Thyroid gland (tissue), 4 donors: Measurements from ENCODE around the gene PMIS2. TPM values are rescaled to one million over a fixed set of nuclear protein-coding genes. Genes with fewer than 3 reads are reported as not detected.

Experiments used
- DNase-seq, 2 donors: peaks; one replicate each; pipeline ENCODE4 v3.0.0-alpha.2; 2019
- H3K27ac ChIP-seq, 3 donors: fragments of 200-600 bp; sonication (generic); 1 replicate in 2 of 3; 2 replicates in 1 of 3; pipeline ENCODE4 v1.5.1; 2016 to 2019; ENCODE audit warnings: mild to moderate bottlenecking in 1 of 3, moderate library complexity in 1 of 3
- H3K27me3 ChIP-seq: fragments of 200-600 bp; sonication (generic); one replicate; pipeline ENCODE4 v1.5.1; 2019
- H3K36me3 ChIP-seq, 2 donors: fragments of 200-600 bp; sonication (generic); one replicate each; pipeline ENCODE4 v1.5.1; 2016 to 2019
- H3K4me1 ChIP-seq, 2 donors: fragments of 200-600 bp; sonication (generic); one replicate each; pipeline ENCODE4 v1.5.1; 2017 to 2019
- H3K4me3 ChIP-seq, 3 donors: fragments of 200-600 bp; sonication (generic); replicated peaks in 1 of 3; 1 replicate in 2 of 3; 2 replicates in 1 of 3; pipeline ENCODE4 v1.5.1; 2016; ENCODE audit warnings: mild to moderate bottlenecking in 1 of 3
- H3K9me3 ChIP-seq: fragments of 200-600 bp; sonication (generic); one replicate; pipeline ENCODE4 v1.5.1; 2017
- POLR2A ChIP-seq, 2 donors: fragments of 450-650 bp; IDR thresholded peaks; one replicate each; pipeline ENCODE4 v1.6.1; 2017; ENCODE audit warnings: antibody characterized with exemption in 2 of 2, mild to moderate bottlenecking in 2 of 2, moderate library complexity in 1 of 2
- WGBS, 2 donors: methylation state at CpG; one replicate each; pipeline ENCODE4 v1.1.5; 2017; 5-methylcytosine and 5-hydroxymethylcytosine counted together
- intact Hi-C: fragments of 100-400 bp; cut with DNase I; formaldehyde crosslinking; loops from one replicate; pipeline ENCODE4 v1.15.1; 2023
- total RNA-seq, 4 donors: library from RNA; depleted of rRNA; stranded (reverse); fragments of >200 nt; gene quantifications; one replicate each; pipeline ENCODE4 v1.2.3, GENCODE V29; 2016
- TF ChIP-seq, protein P1 (sequence below), 6 experiments: fragments of 200-600 bp in 3 of 6; fragments of 450-650 bp in 3 of 6; sonication (generic) in 3 of 6; IDR thresholded peaks; one replicate each; pipeline ENCODE4 v1.5.1; 2016 to 2019; ENCODE audit warnings: antibody characterized with exemption in 6 of 6, mild to moderate bottlenecking in 2 of 6, inconsistent platforms in 1 of 6, moderate library complexity in 1 of 6

PMIS2 gene
- not detected for total RNA-seq

DNA sequence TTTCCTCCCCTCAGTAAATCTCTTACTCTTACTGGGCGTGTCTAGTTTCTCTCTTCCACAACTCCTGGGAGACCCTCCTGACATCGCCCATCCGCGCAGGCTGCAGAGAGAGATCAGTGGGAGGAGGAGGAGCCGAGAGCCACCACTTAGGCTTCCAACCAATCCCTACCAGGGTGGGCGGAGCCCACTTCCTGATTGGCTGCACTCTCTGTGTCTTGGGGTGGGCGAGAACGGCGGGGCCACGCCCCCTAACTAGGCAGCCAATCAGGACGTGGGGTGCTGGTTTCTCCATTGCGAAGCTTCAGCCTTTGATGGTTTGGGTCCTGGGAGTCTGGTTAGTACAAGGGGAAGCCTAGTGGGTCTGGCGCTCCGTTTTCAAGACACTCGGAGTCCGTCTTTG lies at the start of gene PMIS2:
Gene PMIS2 (plus strand): TSS at position 326 of the 400 bp plus-strand sequence. CDS start 87 bp downstream, outside the sequence.
- 53 to 55% methylated on average over 8 to 16 of the region's 16 CpGs for WGBS, 2 donors
- Histone ChIP-seq H3K9me3 (no peaks in the 10 kb centered on the region), H3K27me3 (no peaks in the 10 kb centered on the region), H3K36me3 (no peaks in the 10 kb centered on the region), H3K4me1 (peaks cover 3 to 20% of the 10 kb centered on the region in 2 donors), H3K27ac (peak within 1 kb of the TSS in 1 of 3 donors; percentile 67), H3K4me3 (no peak within 1 kb of the TSS)
- DNase-seq, result peak in 1 of 2 donors; percentile 12
- intact Hi-C loops, result loop anchor here (5.0 kb wide), 1 partner anchor 74 kb away; the partner anchor contains the start of gene DMKN
- TF ChIP-seq POLR2A (IDR thresholded peaks at IDR 0.05), result no peak
- TF ChIP-seq, protein P1, sequence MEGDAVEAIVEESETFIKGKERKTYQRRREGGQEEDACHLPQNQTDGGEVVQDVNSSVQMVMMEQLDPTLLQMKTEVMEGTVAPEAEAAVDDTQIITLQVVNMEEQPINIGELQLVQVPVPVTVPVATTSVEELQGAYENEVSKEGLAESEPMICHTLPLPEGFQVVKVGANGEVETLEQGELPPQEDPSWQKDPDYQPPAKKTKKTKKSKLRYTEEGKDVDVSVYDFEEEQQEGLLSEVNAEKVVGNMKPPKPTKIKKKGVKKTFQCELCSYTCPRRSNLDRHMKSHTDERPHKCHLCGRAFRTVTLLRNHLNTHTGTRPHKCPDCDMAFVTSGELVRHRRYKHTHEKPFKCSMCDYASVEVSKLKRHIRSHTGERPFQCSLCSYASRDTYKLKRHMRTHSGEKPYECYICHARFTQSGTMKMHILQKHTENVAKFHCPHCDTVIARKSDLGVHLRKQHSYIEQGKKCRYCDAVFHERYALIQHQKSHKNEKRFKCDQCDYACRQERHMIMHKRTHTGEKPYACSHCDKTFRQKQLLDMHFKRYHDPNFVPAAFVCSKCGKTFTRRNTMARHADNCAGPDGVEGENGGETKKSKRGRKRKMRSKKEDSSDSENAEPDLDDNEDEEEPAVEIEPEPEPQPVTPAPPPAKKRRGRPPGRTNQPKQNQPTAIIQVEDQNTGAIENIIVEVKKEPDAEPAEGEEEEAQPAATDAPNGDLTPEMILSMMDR (IDR thresholded peaks at IDR 0.05), result no peak

DNA sequence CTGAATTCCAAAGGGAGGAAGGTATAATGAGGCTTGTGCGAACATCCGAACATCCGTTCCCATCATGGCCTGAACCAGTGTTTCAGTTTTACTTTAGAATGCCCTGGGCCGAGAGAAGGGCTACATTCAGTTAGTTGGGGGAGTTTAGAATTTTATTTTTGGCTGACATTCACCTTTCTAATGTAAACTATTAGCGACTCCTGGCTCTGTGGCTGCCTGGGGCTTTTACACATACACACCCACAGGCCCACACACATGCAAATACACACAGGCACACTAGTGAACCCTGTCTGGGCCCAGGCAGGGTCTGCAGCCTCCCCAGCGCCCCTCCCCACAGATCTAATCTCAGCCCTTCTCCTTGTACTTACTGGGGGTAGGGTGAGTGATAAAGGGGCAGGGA lies 46.7 kb upstream of the PMIS2 start:
- WGBS, 2 donors, result 81 to 82% methylated on average over 6 of the region's 6 CpGs
- no peak for TF ChIP-seq POLR2A (IDR thresholded peaks at IDR 0.05)
- TF ChIP-seq, protein P1 (IDR thresholded peaks at IDR 0.05), result no peak
- H3K27ac ChIP-seq, result no peak overlapping the region
- DNase-seq, result no peak
- no peaks in the 10 kb centered on the region for H3K36me3 ChIP-seq
- intact Hi-C loops, result no loop called here
- H3K4me1 ChIP-seq, result peaks cover 3 to 5% of the 10 kb centered on the region in 2 donors
- H3K9me3 ChIP-seq, result no peaks in the 10 kb centered on the region
- no peak overlapping the region for H3K4me3 ChIP-seq
- H3K27me3 ChIP-seq, result no peaks in the 10 kb centered on the region

DNA sequence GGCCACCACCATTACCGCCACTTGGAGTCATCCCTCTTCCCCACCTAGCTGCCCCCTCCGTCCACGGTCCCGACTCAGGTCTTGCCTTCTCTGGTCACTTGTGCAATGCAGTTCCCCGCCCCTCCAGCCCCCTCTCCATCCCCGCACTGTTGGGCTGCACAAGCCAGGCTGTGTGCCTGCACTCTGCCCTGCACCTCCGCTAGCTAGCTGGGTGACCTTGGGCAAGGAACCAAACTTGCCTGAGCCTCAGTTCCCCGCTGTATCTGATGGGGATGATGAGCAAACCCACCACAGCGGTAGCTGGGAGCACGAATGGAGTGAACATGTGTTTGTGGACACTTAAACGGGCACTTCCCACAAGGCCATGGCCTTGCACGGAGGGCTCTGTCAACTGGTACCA lies 46.1 kb upstream of the PMIS2 start:
- intact Hi-C loops, result no loop called here

DNA sequence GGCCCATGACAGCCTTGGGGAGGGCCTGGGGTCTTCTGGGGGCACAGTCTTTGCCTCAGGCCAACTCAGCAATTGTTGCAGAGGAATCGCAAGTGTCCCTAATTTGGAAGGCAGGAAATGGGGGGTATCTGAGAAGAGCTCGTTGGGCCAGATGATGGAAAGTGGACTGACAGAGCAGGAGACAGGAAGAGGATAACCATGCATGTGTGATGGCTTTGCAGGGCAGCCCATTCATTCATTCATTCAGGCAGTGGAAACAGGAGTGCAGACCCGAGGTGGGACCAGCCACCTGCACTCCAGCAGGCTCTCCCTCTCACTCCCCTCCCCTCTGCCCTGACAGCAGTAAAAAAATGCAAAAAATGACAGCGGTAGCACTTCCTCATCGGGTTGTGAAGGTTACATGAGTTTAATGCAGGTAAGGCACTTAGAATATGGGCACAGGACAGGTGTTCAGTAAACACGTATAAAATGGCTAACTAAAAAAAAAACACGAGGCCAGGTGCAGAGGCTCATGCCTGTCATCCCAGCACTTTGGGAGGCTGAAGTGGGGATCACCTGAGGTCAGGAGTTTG lies 45.5 kb upstream of the PMIS2 start:
- Histone ChIP-seq H3K36me3 (no peaks in the 10 kb centered on the region), H3K4me1 (peaks cover 9 to 11% of the 10 kb centered on the region in 2 donors), H3K27ac (no peak overlapping the region), H3K4me3 (no peak overlapping the region), H3K9me3 (no peaks in the 10 kb centered on the region), H3K27me3 (no peaks in the 10 kb centered on the region)
- no peak for DNase-seq
- no peak for TF ChIP-seq POLR2A (IDR thresholded peaks at IDR 0.05)
- TF ChIP-seq, protein P1 (IDR thresholded peaks at IDR 0.05), result no peak
- WGBS, 2 donors, result 74 to 89% methylated on average over 7 of the region's 7 CpGs
- intact Hi-C loops, result no loop called here

More for the DNA sequence above, 46.1 kb upstream of the PMIS2 start:
- Histone ChIP-seq H3K4me3 (no peak overlapping the region), H3K4me1 (peaks cover 8 to 9% of the 10 kb centered on the region in 2 donors), H3K9me3 (no peaks in the 10 kb centered on the region), H3K36me3 (no peaks in the 10 kb centered on the region), H3K27ac (no peak overlapping the region), H3K27me3 (no peaks in the 10 kb centered on the region)
- DNase-seq, result no peak
- no peak for TF ChIP-seq POLR2A (IDR thresholded peaks at IDR 0.05)
- TF ChIP-seq, protein P1 (IDR thresholded peaks at IDR 0.05), result no peak
- 91 to 95% methylated on average over 10 to 11 of the region's 12 CpGs for WGBS, 2 donors

DNA sequence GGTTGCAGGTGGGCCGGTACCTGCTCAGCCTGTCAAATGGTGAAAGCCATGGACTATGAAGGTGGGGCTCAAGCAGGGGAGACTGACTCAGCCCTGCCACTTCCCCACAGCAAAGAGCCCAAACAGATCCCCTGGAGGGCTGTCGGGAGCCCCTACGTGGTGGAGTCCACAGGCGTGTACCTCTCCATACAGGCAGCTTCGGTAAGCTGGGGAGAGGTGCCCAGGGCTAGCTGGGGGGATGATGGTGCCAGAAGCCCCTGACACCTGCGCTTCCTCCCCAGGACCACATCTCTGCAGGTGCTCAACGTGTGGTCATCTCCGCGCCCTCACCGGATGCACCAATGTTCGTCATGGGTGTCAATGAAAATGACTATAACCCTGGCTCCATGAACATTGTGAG lies 43.8 kb upstream of the PMIS2 start:
- no peak overlapping the region for H3K27ac ChIP-seq
- no peak overlapping the region for H3K4me3 ChIP-seq
- H3K4me1 ChIP-seq, result peaks cover 19 to 21% of the 10 kb centered on the region in 2 donors
- DNase-seq, result no peak
- no peaks in the 10 kb centered on the region for H3K36me3 ChIP-seq
- no peaks in the 10 kb centered on the region for H3K9me3 ChIP-seq
- intact Hi-C loops, result no loop called here
- no peaks in the 10 kb centered on the region for H3K27me3 ChIP-seq
- TF ChIP-seq, protein P1 (IDR thresholded peaks at IDR 0.05), result no peak
- TF ChIP-seq POLR2A (IDR thresholded peaks at IDR 0.05), result no peak
- 95 to 96% methylated on average over 7 to 10 of the region's 11 CpGs for WGBS, 2 donors
